IMR-90 (cell line): ENCODE results near the gene NUP107. TPM values are rescaled to one million over a fixed set of nuclear protein-coding genes. Genes with fewer than 3 reads are reported as not detected.

Experiments used
- ATAC-seq: fragments of 200-7000 bp; cut with Tn5 transposase; 2 replicates; pipeline ENCODE4 v1.9.1; 2020; ENCODE audit warnings: low read depth, mild to moderate bottlenecking, moderate library complexity
- BruUV-seq: library from RNA; stranded (reverse); fragments of 400-500 nt; replicated peaks from 2 replicates; lab custom pipeline; 2021; lab: Mats Ljungman, UMichigan
- CTCF ChIA-PET: fragments of 300-600 bp; formaldehyde crosslinking; extraction: SDS; loops from one replicate; lab custom pipeline; 2021; ENCODE audit warnings: antibody characterized with exemption; lab: Yijun Ruan, JAX
- POLR2A ChIA-PET: fragments of 300-600 bp; sonication (Branson Sonifier 250); formaldehyde crosslinking; loops from one replicate; lab custom pipeline; 2022; ENCODE audit warnings: antibody characterized with exemption; ENCODE audit not compliant: unreplicated experiment; lab: Charles Lee
- DNase-seq: peaks from one replicate; pipeline ENCODE4 v3.0.0; 2013
- H2AFZ ChIP-seq: replicated peaks from 2 replicates; pipeline ENCODE3; 2013; ENCODE audit warnings: low read length, mild to moderate bottlenecking; ENCODE audit not compliant: poor library complexity
- H2AK5ac ChIP-seq: 2 replicates; pipeline ENCODE4 v1.6.1; 2013; ENCODE audit warnings: low read depth, low read length, inconsistent platforms
- H2AK9ac ChIP-seq: replicated peaks from 2 replicates; pipeline ENCODE3; 2013; ENCODE audit warnings: mild to moderate bottlenecking, low read depth, low read length, moderate library complexity; ENCODE audit not compliant: poor library complexity
- H2BK120ac ChIP-seq: 2 replicates; pipeline ENCODE4 v1.6.1; 2013; ENCODE audit warnings: low read depth, low read length, inconsistent platforms
- H2BK15ac ChIP-seq: 3 replicates; pipeline ENCODE4 v1.6.1; 2013; ENCODE audit warnings: low read depth, low read length, inconsistent platforms
- H2BK20ac ChIP-seq: 2 replicates; pipeline ENCODE4 v1.6.1; 2013; ENCODE audit warnings: low read depth, mild to moderate bottlenecking, inconsistent platforms, low read length, moderate library complexity
- H2BK5ac ChIP-seq: 2 replicates; pipeline ENCODE4 v1.6.1; 2013; ENCODE audit warnings: mild to moderate bottlenecking, low read depth, low read length, inconsistent platforms; ENCODE audit not compliant: poor library complexity, severe bottlenecking
- H3K14ac ChIP-seq: replicated peaks from 2 replicates; pipeline ENCODE4 v1.6.1; 2013; ENCODE audit warnings: low read depth, low read length, inconsistent platforms
- H3K18ac ChIP-seq: 2 replicates; pipeline ENCODE4 v1.6.1; 2013; ENCODE audit warnings: low read depth, low read length, control low read depth
- H3K23ac ChIP-seq: 2 replicates; pipeline ENCODE4 v1.6.1; 2013; ENCODE audit warnings: low read depth, low read length, inconsistent platforms
- H3K27ac ChIP-seq: 2 replicates; pipeline ENCODE4 v1.5.1; 2013; ENCODE audit warnings: mild to moderate bottlenecking, control low read depth, low read length; ENCODE audit not compliant: insufficient read depth
- H3K27me3 ChIP-seq: 2 replicates; pipeline ENCODE4 v1.6.1; 2013; ENCODE audit warnings: low read length; ENCODE audit not compliant: control insufficient read depth, insufficient read depth
- H3K36me3 ChIP-seq: 2 replicates; pipeline ENCODE4 v1.6.1; 2013; ENCODE audit warnings: low read length, mixed read lengths; ENCODE audit not compliant: control insufficient read depth, insufficient read depth
- H3K4ac ChIP-seq: 2 replicates; pipeline ENCODE4 v1.6.1; 2013; ENCODE audit warnings: low read depth, low read length, inconsistent platforms
- H3K4me1 ChIP-seq: 2 replicates; pipeline ENCODE4 v1.6.1; 2013; ENCODE audit warnings: low read length, mixed read lengths; ENCODE audit not compliant: control insufficient read depth, insufficient read depth
- H3K4me2 ChIP-seq: 2 replicates; pipeline ENCODE4 v1.6.1; 2013; ENCODE audit warnings: low read depth, mild to moderate bottlenecking, control low read depth, low read length, moderate library complexity
- H3K4me3 ChIP-seq: 2 replicates; pipeline ENCODE4 v1.5.1; 2013; ENCODE audit warnings: low read depth, mild to moderate bottlenecking, control low read depth, low read length, moderate library complexity; ENCODE audit not compliant: insufficient read depth
- H3K56ac ChIP-seq: 2 replicates; pipeline ENCODE4 v1.6.1; 2013; ENCODE audit warnings: low read length, inconsistent platforms; ENCODE audit not compliant: insufficient read depth; ENCODE audit errors: extremely low read depth
- H3K79me1 ChIP-seq, 2 experiments: 2 replicates each; pipeline ENCODE4 v1.6.1; 2013; ENCODE audit warnings: low read length in 2 of 2, inconsistent platforms in 1 of 2, low read depth in 1 of 2
- H3K9ac ChIP-seq: 2 replicates; pipeline ENCODE4 v1.6.1; 2013; ENCODE audit warnings: low read depth, low read length, control low read depth
- H3K9me1 ChIP-seq: 2 replicates; pipeline ENCODE4 v1.6.1; 2013; ENCODE audit warnings: low read length, inconsistent platforms; ENCODE audit not compliant: insufficient read depth
- H3K9me3 ChIP-seq: 2 replicates; pipeline ENCODE4 v1.6.1; 2013; ENCODE audit warnings: low read length; ENCODE audit not compliant: control insufficient read depth, insufficient read depth
- H4K20me1 ChIP-seq: 2 replicates; pipeline ENCODE4 v1.6.1; 2013; ENCODE audit warnings: low read length, inconsistent platforms; ENCODE audit not compliant: insufficient read depth
- H4K5ac ChIP-seq: 2 replicates; pipeline ENCODE4 v1.6.1; 2013; ENCODE audit warnings: mild to moderate bottlenecking, low read depth, low read length, control low read depth
- H4K8ac ChIP-seq, 2 experiments: 2 replicates each; pipeline ENCODE4 v1.6.1; 2013; ENCODE audit warnings: low read depth in 2 of 2, low read length in 2 of 2, control low read depth in 1 of 2, inconsistent platforms in 1 of 2
- H4K91ac ChIP-seq: 2 replicates; pipeline ENCODE4 v1.6.1; 2013; ENCODE audit warnings: low read depth, low read length, inconsistent platforms; ENCODE audit not compliant: insufficient read depth
- BHLHE40 ChIP-seq: fragments of 150-350 bp; IDR thresholded peaks from 2 replicates; pipeline ENCODE4 v1.6.1; 2016; ENCODE audit warnings: mild to moderate bottlenecking, low read depth, low read length
- CEBPB ChIP-seq: IDR thresholded peaks from 2 replicates; pipeline ENCODE4 v1.6.1; 2012; ENCODE audit warnings: low read depth, low read length, improper control_type of control experiment
- MAZ ChIP-seq: IDR thresholded peaks from 2 replicates; pipeline ENCODE4 v1.6.1; 2012; ENCODE audit warnings: low read depth, mild to moderate bottlenecking, low read length, improper control_type of control experiment, moderate library complexity, borderline replicate concordance
- POLR2A ChIP-seq: IDR thresholded peaks from 2 replicates; pipeline ENCODE4 v1.6.1; 2012; ENCODE audit warnings: mild to moderate bottlenecking, low read depth, low read length
- RAD21 ChIP-seq: IDR thresholded peaks from 2 replicates; pipeline ENCODE4 v1.6.1; 2012; ENCODE audit warnings: low read length, improper control_type of control experiment
- RCOR1 ChIP-seq: IDR thresholded peaks from 2 replicates; pipeline ENCODE4 v1.6.1; 2012; ENCODE audit warnings: mild to moderate bottlenecking, low read length, improper control_type of control experiment; ENCODE audit not compliant: insufficient replicate concordance
- RFX5 ChIP-seq: IDR thresholded peaks from 2 replicates; pipeline ENCODE4 v1.8.0; 2012; ENCODE audit warnings: low read depth, mild to moderate bottlenecking, low read length, moderate library complexity
- SMC3 ChIP-seq: fragments of 150-350 bp; IDR thresholded peaks from 2 replicates; pipeline ENCODE4 v1.6.1; 2016; ENCODE audit warnings: low read depth, mild to moderate bottlenecking, antibody characterized with exemption, low read length, moderate library complexity
- WGBS, 2 experiments: methylation state at CpG; one replicate each; pipeline versions ENCODE4 v1.1.5 to v1.1.7; 2013; ENCODE audit warnings: missing lambda C conversion rate in 2 of 2; ENCODE audit not compliant: insufficient read length in 1 of 2; ENCODE audit errors: extremely low coverage in 2 of 2; 5-methylcytosine and 5-hydroxymethylcytosine counted together
- dilution Hi-C: fragments of 300-500 bp; cut with HindIII; formaldehyde crosslinking; loops from one replicate; pipeline ENCODE4 v1.14.3; 2018; ENCODE audit warnings: low sequenced_read_pairs; ENCODE audit not compliant: unreplicated experiment
- in situ Hi-C: fragments of 300-500 bp; cut with MboI; formaldehyde crosslinking; loops from 3 replicates; pipeline ENCODE4 v1.14.3; 2019; ENCODE audit warnings: low sequenced_read_pairs, inconsistent platforms, mixed read lengths
- intact Hi-C: fragments of 100-400 bp; cut with micrococcal nuclease; formaldehyde crosslinking; loops from 2 replicates; pipeline ENCODE4 v1.10.0; 2022
- polyA plus RNA-seq, 3 experiments: library from polyadenylated mRNA; depleted of rRNA; stranded (reverse); fragments of >200 nt; gene quantifications; 2 replicates each; pipeline ENCODE4 v1.2.3, GENCODE V29; 2012; ENCODE audit warnings: low replicate concordance in 1 of 3
- total RNA-seq: library from RNA; depleted of rRNA; stranded (reverse); fragments of >200 nt; gene quantifications from 2 replicates; pipeline ENCODE4 v1.2.3, GENCODE V29; 2012
- TF ChIP-seq, protein P1 (sequence below): conservative IDR thresholded peaks from 2 replicates; pipeline ENCODE4 v1.5.1; 2012; ENCODE audit warnings: mild to moderate bottlenecking, low read depth, low read length, improper control_type of control experiment
- TF ChIP-seq, protein P2 (sequence below): fragments of 150-350 bp; IDR thresholded peaks from 2 replicates; pipeline ENCODE4 v1.6.1; 2016; ENCODE audit warnings: low read depth, mild to moderate bottlenecking, low read length, moderate library complexity, borderline replicate concordance
- TF ChIP-seq, protein P3 (sequence below): fragments of 150-350 bp; IDR thresholded peaks from 2 replicates; pipeline ENCODE4 v1.6.1; 2017; ENCODE audit warnings: mild to moderate bottlenecking, antibody characterized with exemption, low read length, low read depth

Gene NUP107
- total and polyA plus RNA-seq, 2 of the 4 experiments (the other 2 are of a cell fraction): 34.5 to 69.7 TPM

DNA sequence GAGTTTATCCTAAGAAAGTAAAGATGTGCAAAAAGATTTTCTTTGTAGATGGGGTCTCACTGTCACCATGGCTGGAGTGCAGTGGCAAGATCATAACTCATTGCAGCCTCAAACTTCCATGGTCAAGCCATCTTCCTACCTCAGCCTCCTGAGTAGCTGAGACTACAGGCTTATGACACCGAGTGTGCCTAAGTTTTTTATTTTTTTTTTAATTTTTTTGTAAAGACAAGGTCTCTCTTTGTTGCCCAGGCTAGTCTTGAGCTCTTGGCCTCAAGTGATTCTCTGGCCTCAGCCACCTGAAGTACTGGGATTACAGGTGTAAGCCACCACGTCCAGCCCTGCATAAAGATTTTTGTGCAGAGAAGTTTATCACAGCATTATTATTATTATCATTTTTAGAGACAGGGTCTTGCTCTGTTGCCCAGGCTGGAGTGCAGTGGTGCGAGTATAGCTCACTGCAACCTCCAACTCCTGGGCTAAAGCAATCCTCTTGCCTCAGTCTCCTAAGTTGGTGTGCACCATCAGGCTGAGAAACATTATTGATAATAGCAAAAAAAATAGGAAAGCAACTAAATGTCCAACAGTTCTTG, 101.9 kb downstream of the NUP107 start:
- intact Hi-C loops: loop anchor here (5.0 kb wide), 1 partner anchor 41 kb away; the partner anchor contains the start of gene SLC35E3
- POLR2A ChIA-PET: no interaction called here

More for the DNA sequence above, 101.9 kb downstream of the NUP107 start:
- Histone ChIP-seq H2AK5ac (no peak overlapping the region), H3K79me1 (no peaks in the 10 kb centered on the region), H3K4me2 (no peak overlapping the region), H2BK20ac (peak overlapping the region; percentile 64; the same call in 1 of the 2 replicates), H3K36me3 (no peaks in the 10 kb centered on the region), H2AK9ac (no peak overlapping the region), H2BK5ac (no peak overlapping the region), H4K20me1 (no peaks in the 10 kb centered on the region), H3K23ac (0 out of 2 replicates have a peak overlapping the region, but pooled peaks have one; percentile 45), H2BK120ac (peak overlapping the region; percentile 45; the same call in 1 of the 2 replicates), H3K27ac (no peak overlapping the region), H3K18ac (peak overlapping the region; percentile 27; the same call in 1 of the 2 replicates), H3K14ac (no peak overlapping the region), H4K91ac (no peak overlapping the region), H3K9me1 (0 out of 2 replicates have a peak, but pooled peaks cover 3% of the 10 kb centered on the region), H2AFZ (no peak overlapping the region), H3K4ac (peak overlapping the region; percentile 69; the same call in 1 of the 2 replicates), H3K9ac (no peak overlapping the region), H3K4me3 (no peak overlapping the region), H3K27me3 (no peaks in the 10 kb centered on the region), H3K9me3 (no peaks in the 10 kb centered on the region), H3K56ac (no peak overlapping the region), H3K4me1 (peaks cover 4% of the 10 kb centered on the region), H2BK15ac (no peak overlapping the region), H4K8ac (no peak overlapping the region), H4K5ac (no peak overlapping the region)
- ATAC-seq (no peak), DNase-seq (no peak)
- CTCF ChIA-PET: interaction anchor here (0.7 kb wide), 1 partner anchor 784 kb away, joined by 3 read pairs; no protein-coding TSS in a partner anchor
- no TSS peak for BruUV-seq
- dilution Hi-C loops: no loop called here
- in situ Hi-C loops: no loop called here
- TF ChIP-seq, protein P1, sequence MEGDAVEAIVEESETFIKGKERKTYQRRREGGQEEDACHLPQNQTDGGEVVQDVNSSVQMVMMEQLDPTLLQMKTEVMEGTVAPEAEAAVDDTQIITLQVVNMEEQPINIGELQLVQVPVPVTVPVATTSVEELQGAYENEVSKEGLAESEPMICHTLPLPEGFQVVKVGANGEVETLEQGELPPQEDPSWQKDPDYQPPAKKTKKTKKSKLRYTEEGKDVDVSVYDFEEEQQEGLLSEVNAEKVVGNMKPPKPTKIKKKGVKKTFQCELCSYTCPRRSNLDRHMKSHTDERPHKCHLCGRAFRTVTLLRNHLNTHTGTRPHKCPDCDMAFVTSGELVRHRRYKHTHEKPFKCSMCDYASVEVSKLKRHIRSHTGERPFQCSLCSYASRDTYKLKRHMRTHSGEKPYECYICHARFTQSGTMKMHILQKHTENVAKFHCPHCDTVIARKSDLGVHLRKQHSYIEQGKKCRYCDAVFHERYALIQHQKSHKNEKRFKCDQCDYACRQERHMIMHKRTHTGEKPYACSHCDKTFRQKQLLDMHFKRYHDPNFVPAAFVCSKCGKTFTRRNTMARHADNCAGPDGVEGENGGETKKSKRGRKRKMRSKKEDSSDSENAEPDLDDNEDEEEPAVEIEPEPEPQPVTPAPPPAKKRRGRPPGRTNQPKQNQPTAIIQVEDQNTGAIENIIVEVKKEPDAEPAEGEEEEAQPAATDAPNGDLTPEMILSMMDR: no peak
- TF ChIP-seq RCOR1 (no peak), RAD21 (no peak), SMC3 (no peak), CEBPB (no peak), RFX5 (no peak), MAZ (no peak), BHLHE40 (no peak), POLR2A (no peak)
- TF ChIP-seq, protein P2, sequence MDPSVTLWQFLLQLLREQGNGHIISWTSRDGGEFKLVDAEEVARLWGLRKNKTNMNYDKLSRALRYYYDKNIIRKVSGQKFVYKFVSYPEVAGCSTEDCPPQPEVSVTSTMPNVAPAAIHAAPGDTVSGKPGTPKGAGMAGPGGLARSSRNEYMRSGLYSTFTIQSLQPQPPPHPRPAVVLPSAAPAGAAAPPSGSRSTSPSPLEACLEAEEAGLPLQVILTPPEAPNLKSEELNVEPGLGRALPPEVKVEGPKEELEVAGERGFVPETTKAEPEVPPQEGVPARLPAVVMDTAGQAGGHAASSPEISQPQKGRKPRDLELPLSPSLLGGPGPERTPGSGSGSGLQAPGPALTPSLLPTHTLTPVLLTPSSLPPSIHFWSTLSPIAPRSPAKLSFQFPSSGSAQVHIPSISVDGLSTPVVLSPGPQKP: no peak
- TF ChIP-seq, protein P3, sequence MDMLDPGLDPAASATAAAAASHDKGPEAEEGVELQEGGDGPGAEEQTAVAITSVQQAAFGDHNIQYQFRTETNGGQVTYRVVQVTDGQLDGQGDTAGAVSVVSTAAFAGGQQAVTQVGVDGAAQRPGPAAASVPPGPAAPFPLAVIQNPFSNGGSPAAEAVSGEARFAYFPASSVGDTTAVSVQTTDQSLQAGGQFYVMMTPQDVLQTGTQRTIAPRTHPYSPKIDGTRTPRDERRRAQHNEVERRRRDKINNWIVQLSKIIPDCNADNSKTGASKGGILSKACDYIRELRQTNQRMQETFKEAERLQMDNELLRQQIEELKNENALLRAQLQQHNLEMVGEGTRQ: no peak
- no CpG with 5 or more reads among the region's 3 CpGs for WGBS, 2 experiments
